ENCODE data around the gene EXO1.

DNA sequence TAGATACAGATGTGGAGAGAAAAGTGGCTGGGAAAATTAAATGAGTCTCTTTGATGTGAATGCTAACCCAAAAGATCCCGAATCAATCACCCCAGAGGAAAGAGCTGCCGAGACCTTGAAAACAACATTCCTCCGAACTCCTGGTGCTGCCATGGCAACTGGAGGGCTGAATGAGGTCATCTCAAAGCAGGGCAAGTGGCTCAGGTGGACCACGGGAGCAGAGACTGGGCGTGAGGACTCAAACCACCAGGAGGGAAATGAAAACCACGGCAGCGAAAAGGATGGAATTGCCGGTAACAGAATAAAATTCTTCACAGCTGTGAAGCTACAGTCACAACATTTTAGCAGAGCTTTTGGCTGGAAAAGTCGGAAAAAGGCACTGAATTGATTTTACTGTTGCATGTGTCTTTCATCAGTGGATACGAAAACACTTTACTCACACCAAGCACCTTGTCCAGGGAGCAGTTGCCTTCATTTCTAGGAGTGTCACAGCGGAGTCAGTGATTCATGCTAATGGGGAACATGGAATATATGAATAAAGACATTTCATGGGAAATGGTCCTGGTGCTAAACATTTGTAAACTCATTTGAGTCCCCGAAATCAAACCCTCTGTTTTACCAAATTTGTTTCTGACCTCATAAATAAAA lies 86.3 kb downstream of the EXO1 start:
- TF ChIP-seq, protein P1, sequence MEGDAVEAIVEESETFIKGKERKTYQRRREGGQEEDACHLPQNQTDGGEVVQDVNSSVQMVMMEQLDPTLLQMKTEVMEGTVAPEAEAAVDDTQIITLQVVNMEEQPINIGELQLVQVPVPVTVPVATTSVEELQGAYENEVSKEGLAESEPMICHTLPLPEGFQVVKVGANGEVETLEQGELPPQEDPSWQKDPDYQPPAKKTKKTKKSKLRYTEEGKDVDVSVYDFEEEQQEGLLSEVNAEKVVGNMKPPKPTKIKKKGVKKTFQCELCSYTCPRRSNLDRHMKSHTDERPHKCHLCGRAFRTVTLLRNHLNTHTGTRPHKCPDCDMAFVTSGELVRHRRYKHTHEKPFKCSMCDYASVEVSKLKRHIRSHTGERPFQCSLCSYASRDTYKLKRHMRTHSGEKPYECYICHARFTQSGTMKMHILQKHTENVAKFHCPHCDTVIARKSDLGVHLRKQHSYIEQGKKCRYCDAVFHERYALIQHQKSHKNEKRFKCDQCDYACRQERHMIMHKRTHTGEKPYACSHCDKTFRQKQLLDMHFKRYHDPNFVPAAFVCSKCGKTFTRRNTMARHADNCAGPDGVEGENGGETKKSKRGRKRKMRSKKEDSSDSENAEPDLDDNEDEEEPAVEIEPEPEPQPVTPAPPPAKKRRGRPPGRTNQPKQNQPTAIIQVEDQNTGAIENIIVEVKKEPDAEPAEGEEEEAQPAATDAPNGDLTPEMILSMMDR (IDR thresholded peaks at IDR 0.05; ENCODE audit: extremely low read depth in 1 of 2, insufficient read depth in 1 of 2, low read depth in 1 of 2, low read length in 2 of 2): no peak
- TF ChIP-seq POLR2A (IDR thresholded peaks at IDR 0.05; ENCODE audit: low read depth, low read length) (no peak), POLR2AphosphoS5 (IDR thresholded peaks at IDR 0.05; ENCODE audit: insufficient read depth, low read depth, low read length) (no peak)
